ENCODE measurements around the gene MED10. TPM values are rescaled to one million over a fixed set of nuclear protein-coding genes. Genes with fewer than 3 reads are reported as not detected.

Gene MED10
- total RNA-seq, 2 donors from 2014 or later: 19.7 to 45.3 TPM

DNA sequence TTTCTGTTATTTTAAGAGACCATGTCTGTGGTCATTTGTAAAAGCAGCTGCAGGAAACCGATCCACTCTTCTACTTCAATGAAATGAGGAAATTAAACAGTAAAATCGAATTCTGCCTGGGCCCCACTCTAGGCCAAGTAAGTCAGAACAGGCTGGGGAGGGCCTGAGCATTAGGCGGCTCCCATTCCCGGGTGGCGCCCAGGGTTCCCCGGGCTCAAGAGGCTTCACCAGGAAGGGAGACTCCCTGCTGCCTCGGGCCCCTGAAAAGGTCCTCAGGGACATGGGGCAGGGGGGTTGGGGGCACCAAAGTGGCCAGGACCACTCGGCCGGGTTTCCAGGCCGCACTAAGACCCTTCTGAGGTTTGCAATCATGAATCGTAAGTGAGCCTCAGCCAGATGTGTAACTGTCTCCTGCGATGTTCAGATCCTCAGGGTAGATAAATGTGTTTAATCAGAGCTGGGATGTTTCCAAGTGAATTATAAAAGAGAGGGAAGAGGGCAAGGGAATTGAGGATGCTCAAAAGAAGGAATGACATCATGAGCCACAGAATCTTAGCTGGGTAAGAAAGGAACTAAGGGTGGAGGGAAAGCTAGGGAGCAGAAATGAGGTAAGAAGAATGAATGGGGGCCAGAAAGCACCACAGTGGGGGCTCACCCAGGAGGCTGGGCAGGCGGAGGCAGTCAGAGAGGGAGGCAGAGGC, 24.6 kb downstream of the MED10 start:
- Histone ChIP-seq H3K36me3 (no peaks in the 10 kb centered on the region), H3K9me3 (no peaks in the 10 kb centered on the region), H3K27ac (no peak overlapping the region), H3K4me3 (no peak overlapping the region), H3K4me1 (replicated peaks) (no peaks in the 10 kb centered on the region), H3K27me3 (replicated peaks; ENCODE audit: insufficient read depth) (no peaks in the 10 kb centered on the region)
- TF ChIP-seq, protein P1, sequence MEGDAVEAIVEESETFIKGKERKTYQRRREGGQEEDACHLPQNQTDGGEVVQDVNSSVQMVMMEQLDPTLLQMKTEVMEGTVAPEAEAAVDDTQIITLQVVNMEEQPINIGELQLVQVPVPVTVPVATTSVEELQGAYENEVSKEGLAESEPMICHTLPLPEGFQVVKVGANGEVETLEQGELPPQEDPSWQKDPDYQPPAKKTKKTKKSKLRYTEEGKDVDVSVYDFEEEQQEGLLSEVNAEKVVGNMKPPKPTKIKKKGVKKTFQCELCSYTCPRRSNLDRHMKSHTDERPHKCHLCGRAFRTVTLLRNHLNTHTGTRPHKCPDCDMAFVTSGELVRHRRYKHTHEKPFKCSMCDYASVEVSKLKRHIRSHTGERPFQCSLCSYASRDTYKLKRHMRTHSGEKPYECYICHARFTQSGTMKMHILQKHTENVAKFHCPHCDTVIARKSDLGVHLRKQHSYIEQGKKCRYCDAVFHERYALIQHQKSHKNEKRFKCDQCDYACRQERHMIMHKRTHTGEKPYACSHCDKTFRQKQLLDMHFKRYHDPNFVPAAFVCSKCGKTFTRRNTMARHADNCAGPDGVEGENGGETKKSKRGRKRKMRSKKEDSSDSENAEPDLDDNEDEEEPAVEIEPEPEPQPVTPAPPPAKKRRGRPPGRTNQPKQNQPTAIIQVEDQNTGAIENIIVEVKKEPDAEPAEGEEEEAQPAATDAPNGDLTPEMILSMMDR (IDR thresholded peaks at IDR 0.05): no peak
- TF ChIP-seq POLR2A (IDR thresholded peaks at IDR 0.05): no peak
- no peak for TF ChIP-seq POLR2AphosphoS5 (IDR thresholded peaks at IDR 0.05)
- DNase-seq (ENCODE audit: low spot score): no peak
- intact Hi-C loops (cut with DNase I): no loop called here
- WGBS: 72% methylated on average over 12 of the region's 13 CpGs

- Histone ChIP-seq H3K9me3 (no peaks in the 10 kb centered on the region), H3K36me3 (no peaks in the 10 kb centered on the region), H3K4me3 (no peak overlapping the region), H3K4me1 (replicated peaks) (no peaks in the 10 kb centered on the region), H3K27ac (no peak overlapping the region), H3K27me3 (replicated peaks; ENCODE audit: insufficient read depth) (no peaks in the 10 kb centered on the region)
- WGBS: 75% methylated on average over 18 of the region's 18 CpGs
- intact Hi-C loops (cut with DNase I): no loop called here
- no peak for DNase-seq (ENCODE audit: low spot score)
- TF ChIP-seq POLR2A (IDR thresholded peaks at IDR 0.05) (no peak), POLR2AphosphoS5 (IDR thresholded peaks at IDR 0.05) (no peak)
- TF ChIP-seq, protein P1 (IDR thresholded peaks at IDR 0.05): no peak
Observed at GRCh38 chr5:6350277-6351090, 27.9 kb downstream of the MED10 start.

DNA sequence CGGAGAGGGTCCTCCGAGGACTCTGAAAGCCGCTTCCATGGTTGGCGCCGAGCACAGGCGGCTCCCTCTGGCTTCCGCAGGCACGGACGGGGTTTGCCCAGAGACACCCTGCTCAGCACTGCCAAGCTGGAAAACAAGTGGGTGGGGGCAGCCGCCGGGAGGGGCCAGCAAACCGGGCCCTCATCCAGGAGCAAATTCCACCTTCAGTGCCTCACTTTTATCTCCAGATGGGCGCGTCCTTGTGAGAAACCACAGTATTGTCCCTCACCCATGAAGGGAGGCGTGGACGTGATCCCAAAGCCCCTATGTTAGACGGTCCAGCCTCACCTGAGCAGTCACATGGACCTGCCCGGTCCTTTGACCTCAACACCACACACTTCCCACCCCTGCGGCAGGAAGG, 29.0 kb downstream of the MED10 start:
- 70% methylated on average over 19 of the region's 19 CpGs for WGBS
- intact Hi-C loops (cut with DNase I): no loop called here
- Histone ChIP-seq H3K27ac (no peak overlapping the region), H3K4me1 (replicated peaks) (no peaks in the 10 kb centered on the region), H3K9me3 (no peaks in the 10 kb centered on the region), H3K27me3 (replicated peaks; ENCODE audit: insufficient read depth) (no peaks in the 10 kb centered on the region), H3K36me3 (no peaks in the 10 kb centered on the region), H3K4me3 (no peak overlapping the region)
- TF ChIP-seq, protein P1 (IDR thresholded peaks at IDR 0.05): no peak
- TF ChIP-seq POLR2A (IDR thresholded peaks at IDR 0.05) (no peak), POLR2AphosphoS5 (IDR thresholded peaks at IDR 0.05) (no peak)
- DNase-seq (ENCODE audit: low spot score): no peak

DNA sequence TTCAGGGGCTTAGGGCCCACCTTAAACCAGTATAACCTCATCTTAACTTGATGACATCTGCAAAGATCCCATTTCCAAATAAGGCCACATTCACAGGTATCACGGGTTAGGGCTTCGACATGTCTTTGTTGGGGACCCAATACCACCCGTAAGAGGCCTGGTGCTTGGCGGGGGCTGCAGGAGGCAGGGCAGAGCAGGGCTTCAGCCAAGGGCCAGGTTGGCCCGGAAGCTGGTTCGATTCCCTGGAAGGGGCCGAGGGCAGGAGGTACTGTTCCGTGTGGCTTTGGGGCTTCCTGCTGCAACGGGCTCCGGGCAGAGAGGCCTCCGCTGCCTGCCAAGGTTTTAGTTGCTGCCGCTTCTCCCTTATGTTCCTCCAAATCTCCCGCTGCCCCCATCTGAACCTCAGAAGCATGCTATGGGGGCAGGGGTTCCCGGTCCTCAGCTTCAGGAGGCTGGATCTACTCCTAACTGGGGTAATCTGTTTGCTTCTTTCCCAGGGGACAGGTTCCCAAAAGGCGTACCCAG, 29.8 kb downstream of the MED10 start:
- DNase-seq (ENCODE audit: low spot score): no peak
- no peak overlapping the region for H3K4me3 ChIP-seq
- TF ChIP-seq POLR2AphosphoS5 (IDR thresholded peaks at IDR 0.05) (no peak), POLR2A (IDR thresholded peaks at IDR 0.05) (no peak)
- TF ChIP-seq, protein P1 (IDR thresholded peaks at IDR 0.05): no peak
- intact Hi-C loops (cut with DNase I): no loop called here
- no peaks in the 10 kb centered on the region for H3K36me3 ChIP-seq
- H3K9me3 ChIP-seq: no peaks in the 10 kb centered on the region
- no peak overlapping the region for H3K27ac ChIP-seq
- H3K27me3 ChIP-seq (replicated peaks; ENCODE audit: insufficient read depth): no peaks in the 10 kb centered on the region
- 96% methylated on average over 15 of the region's 15 CpGs for WGBS
- no peaks in the 10 kb centered on the region for H3K4me1 ChIP-seq (replicated peaks)
